BJ (cell line): ENCODE measurements around the gene ZNF208. TPM values are rescaled to one million over a fixed set of nuclear protein-coding genes. Genes with fewer than 3 reads are reported as not detected.
"Not testable (repeated sequence)": the region's sequence is repeated elsewhere in the genome, so short reads cannot be mapped to it uniquely, and the experiment has no call there.

Experiments used
- CTCF ChIA-PET: fragments of 350-600 bp; formaldehyde crosslinking; extraction: SDS; loops from one replicate; lab custom pipeline; 2021; ENCODE audit warnings: antibody characterized with exemption, inconsistent platforms; lab: Yijun Ruan, JAX
- POLR2A ChIA-PET: fragments of 300-600 bp; sonication (Branson Sonifier 250); formaldehyde crosslinking; extraction: SDS; loops from one replicate; lab custom pipeline; 2021; ENCODE audit warnings: antibody characterized with exemption; lab: Charles Lee
- DNase-seq: peaks from one replicate; pipeline ENCODE4 v3.0.0-alpha.2; 2011; ENCODE audit warnings: low read depth
- H3K27me3 ChIP-seq: 2 replicates; pipeline ENCODE4 v1.6.0; 2011; ENCODE audit warnings: low read length; ENCODE audit not compliant: control insufficient read depth, insufficient read depth
- H3K36me3 ChIP-seq: 2 replicates; pipeline ENCODE4 v1.5.1; 2011; ENCODE audit warnings: low read length; ENCODE audit not compliant: control insufficient read depth, insufficient read depth
- H3K4me3 ChIP-seq: 2 replicates; pipeline ENCODE4 v1.5.1; 2011; ENCODE audit warnings: low read depth, mild to moderate bottlenecking, control low read depth, low read length
- CTCF ChIP-seq: IDR thresholded peaks from 2 replicates; pipeline ENCODE4 v1.5.1; 2011; ENCODE audit warnings: low read depth, mild to moderate bottlenecking, control low read depth, inconsistent platforms, low read length, moderate library complexity; ENCODE audit not compliant: insufficient read depth
- polyA minus RNA-seq: library from RNA; depleted of rRNA, polyadenylated mRNA; stranded (reverse); fragments of >200 nt; gene quantifications from 2 replicates; pipeline ENCODE4 v1.2.3, GENCODE V29; 2011; rRNA and poly(A)+ RNA removed
- polyA plus RNA-seq: library from polyadenylated mRNA; depleted of rRNA; stranded (reverse); fragments of >200 nt; gene quantifications from 2 replicates; pipeline ENCODE4 v1.2.3, GENCODE V29; 2011; rRNA removed

ZNF208 gene
- polyA plus RNA-seq: 0.04 TPM in 1 of 2 replicates, not detected in the other
- polyA minus RNA-seq: not detected in 2 replicates

GRCh38 chr19:22010437-22011143, at the start of gene ZNF208:
TSS of gene ZNF208 (minus strand) at chr19:22010943. CDS start at chr19:22010794, 149 bp downstream.
- H3K27me3 ChIP-seq, CTCF ChIA-PET, DNase-seq, POLR2A ChIA-PET, H3K36me3 ChIP-seq, H3K4me3 ChIP-seq: not testable (repeated sequence)

- Histone ChIP-seq H3K27me3 (no peaks in the 10 kb centered on the region), H3K4me3 (peak overlapping the region; percentile 50), H3K36me3 (no peaks in the 10 kb centered on the region)
- no peak for TF ChIP-seq CTCF
- CTCF ChIA-PET: no interaction called here
- no peak for DNase-seq
- POLR2A ChIA-PET: no interaction called here
These were observed 41.9 kb upstream of the ZNF208 start for GRCh38 chr19:22052644-22053013.

DNA sequence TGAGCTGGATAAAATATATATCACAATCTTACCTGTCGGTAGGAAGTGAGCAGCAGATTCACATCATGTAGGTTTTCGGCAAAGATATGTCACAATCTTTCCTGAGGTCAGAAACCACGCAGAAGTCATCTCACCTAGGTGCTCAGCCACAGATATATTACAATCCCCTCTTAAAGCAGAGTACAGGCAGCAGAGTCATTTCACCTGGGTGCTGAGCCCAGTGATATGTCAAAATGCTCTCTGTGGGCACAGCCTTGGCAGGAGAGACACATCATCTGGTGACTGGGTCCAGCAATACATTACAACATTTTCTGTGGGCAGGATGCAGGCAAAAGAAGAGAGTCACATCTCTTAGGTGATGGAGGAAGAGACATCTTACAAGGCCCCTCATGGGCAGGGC, 30.4 kb upstream of the ZNF208 start:
- H3K36me3 ChIP-seq, CTCF ChIA-PET, H3K4me3 ChIP-seq, DNase-seq, H3K27me3 ChIP-seq, POLR2A ChIA-PET: not testable (repeated sequence)

DNA sequence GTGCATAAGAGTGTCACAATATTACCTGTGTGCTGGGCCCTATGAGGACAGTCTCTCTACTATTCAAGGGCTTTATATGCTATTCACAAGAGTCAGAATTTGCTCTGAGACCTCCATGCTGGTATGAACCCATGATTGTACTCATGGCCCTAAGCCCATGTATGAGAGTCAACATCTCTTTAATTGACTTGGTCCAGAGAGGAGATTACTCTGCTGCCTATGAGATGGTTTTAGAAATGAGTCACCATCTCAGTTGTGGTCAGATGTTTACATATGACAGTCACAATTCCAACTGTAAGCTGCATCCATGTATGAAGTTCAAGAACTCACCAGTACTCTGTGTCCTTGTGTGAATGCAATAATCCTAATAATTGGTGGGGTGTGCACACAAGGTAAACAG, 19.9 kb upstream of the ZNF208 start:
- no peaks in the 10 kb centered on the region for H3K36me3 ChIP-seq
- no peak for TF ChIP-seq CTCF
- ChIA-PET POLR2A (no interaction called here), CTCF (no interaction called here)
- no peak overlapping the region for H3K4me3 ChIP-seq
- DNase-seq: no peak
- H3K27me3 ChIP-seq: no peaks in the 10 kb centered on the region

GRCh38 chr19:22026687-22027086, 15.9 kb upstream of the ZNF208 start:
- DNase-seq: no peak
- no peaks in the 10 kb centered on the region for H3K27me3 ChIP-seq
- no peak overlapping the region for H3K4me3 ChIP-seq
- no peak for TF ChIP-seq CTCF
- POLR2A ChIA-PET: no interaction called here
- CTCF ChIA-PET: no interaction called here
- no peaks in the 10 kb centered on the region for H3K36me3 ChIP-seq

DNA sequence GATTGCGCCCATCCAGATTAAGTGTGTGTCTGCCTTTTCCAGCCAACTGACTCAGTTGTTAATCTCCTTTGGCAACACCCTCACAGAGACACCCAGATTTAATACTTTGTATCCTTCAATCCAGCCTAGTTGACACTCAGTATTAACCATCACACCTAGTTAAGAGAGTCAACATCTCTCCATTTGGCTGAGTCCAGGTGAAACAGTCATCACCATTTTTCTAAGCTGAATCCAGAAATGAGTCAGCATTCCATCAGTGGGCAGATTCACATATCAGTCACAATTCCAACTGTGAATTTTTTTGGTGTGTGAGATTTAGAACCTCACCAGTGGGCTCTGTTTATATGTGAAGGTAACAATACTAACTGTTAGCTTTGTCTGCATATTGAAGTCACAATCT, 14.8 kb upstream of the ZNF208 start:
- DNase-seq, POLR2A ChIA-PET, CTCF ChIA-PET: not testable (repeated sequence)

DNA sequence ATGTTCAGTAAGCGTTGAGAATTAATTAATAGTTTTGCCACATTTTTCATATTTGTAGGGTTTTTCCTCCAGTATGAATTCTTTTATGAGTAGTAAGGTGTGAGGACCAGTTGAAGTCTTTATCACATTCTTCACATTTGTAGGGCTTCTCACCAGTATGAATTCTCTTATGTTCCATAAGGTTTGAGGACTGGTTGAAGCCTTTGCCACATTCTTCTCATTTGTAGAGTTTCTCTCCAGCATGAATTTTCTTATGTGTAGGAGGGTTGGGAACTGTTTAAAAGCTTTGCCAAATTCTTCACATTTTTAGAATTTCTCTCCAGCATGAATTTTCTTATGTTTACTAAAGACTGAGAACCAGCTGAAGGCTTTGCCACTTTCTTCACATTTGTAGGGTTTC, 40.3 kb downstream of the ZNF208 start:
- ChIA-PET CTCF (no interaction called here), POLR2A (no interaction called here)
- H3K36me3 ChIP-seq: no peaks in the 10 kb centered on the region
- no peak for TF ChIP-seq CTCF
- H3K27me3 ChIP-seq: no peaks in the 10 kb centered on the region
- no peak overlapping the region for H3K4me3 ChIP-seq
- no peak for DNase-seq

More for the DNA sequence above, 14.8 kb upstream of the ZNF208 start:
- not testable (repeated sequence) for H3K27me3 ChIP-seq, H3K36me3 ChIP-seq, H3K4me3 ChIP-seq
